HG03378 (cell line): Measurements from ENCODE around the gene TTC32.
"Not testable (repeated sequence)": the region's sequence is repeated elsewhere in the genome, so short reads cannot be mapped to it uniquely, and the experiment has no call there.

Experiments
- ATAC-seq: cut with Tn5 transposase; IDR thresholded peaks from one replicate; pipeline ENCODE4 v1.9.1; 2021; ENCODE audit warnings: mild to moderate bottlenecking, moderate library complexity; ENCODE audit not compliant: unreplicated experiment

The TTC32 gene

DNA sequence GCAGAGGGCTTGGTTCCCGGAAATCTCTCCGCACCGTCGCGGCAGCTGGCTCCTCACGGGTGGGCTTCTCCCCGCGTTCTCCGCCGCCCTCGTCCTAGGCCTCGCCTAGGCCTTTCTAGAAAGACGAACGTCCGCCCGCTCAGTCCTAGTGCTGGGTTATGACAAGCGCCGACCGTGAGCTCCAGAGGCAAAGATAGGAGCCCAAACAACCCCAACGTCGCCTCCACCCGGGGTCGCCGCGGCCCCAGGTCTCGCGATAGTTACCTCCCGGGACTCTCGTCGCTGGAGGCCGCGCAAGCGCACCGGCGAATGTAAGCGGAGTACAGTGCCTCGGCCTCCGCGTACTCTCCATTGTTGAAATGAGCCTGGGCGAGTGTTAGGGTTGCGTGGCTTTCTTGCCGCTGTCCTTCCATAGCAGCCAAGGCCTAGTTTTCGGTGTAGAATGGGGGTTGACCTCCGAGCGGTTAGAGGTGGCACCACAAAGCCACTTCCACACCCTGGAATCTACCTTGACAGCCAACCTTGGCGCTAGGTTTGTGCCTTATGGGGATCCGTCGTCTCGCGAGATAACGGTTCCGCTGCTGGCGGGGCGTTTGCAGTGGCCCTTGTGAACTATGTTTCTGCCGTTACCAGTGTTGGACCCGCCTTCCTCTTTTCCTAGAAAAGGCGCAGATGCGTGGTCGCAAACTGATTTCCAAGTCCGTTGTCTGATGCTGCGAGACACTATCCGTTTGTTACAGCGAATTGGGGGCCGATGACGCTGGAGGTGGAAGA lies at the start of gene TTC32:
Gene TTC32, minus strand, starts transcription at position 542 of the 774 bp plus-strand sequence. Its CDS starts 129 bp downstream, at position 413.
- peak; percentile 74 for ATAC-seq

DNA sequence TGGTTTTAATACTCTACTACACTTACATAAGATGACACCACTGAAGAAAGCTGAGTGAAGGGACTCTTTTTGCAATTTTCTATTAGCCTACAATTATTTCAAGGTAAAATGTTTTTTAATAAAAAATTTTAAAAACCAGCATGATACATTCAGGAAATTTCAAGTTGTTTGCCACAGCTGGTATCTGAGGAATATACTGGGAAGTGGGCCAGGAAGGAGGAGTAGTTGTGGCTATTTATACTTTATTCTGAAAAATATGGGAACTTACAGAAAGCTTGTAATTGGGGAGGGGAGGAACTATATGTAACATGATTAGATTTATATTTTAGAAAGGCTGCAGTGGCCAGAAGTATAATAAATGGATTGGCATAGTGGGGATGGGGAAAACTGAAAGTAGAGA lies 47.3 kb upstream of the TTC32 start:
- ATAC-seq: no peak

DNA sequence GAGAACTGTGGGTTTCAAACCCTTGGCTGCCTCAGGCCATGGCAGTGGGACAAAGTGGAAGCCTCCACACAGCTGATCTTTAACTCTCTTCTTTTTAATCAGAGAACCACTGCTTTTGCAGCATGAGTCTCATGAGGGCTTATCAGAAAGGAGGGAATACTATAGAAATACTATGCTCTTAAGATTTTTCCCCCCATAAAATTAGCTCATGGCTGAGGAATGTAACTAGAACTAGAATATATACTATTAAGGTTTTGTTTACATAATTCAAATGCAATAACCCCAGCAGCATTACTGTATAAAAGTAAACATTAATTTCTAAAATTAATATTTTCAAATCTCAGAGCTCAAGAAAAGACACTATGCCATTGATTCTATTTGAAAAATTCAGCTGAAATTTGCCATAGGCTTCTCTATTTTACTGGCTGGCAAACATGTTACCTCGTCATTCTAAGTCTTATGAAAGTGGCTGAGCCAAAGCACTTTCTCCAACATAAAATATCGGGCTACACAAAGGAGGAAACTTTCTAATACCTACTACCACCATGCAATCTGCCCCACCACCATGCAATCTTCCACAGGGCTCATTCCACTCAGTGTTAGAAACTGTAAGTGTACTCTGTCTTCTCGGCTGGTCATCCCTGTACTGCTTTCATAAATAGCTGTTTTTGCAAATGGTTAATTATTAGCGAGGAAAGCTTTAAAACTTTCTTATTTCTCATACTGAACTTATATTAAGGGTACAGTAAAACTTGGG lies 45.6 kb upstream of the TTC32 start:
- no peak for ATAC-seq

DNA sequence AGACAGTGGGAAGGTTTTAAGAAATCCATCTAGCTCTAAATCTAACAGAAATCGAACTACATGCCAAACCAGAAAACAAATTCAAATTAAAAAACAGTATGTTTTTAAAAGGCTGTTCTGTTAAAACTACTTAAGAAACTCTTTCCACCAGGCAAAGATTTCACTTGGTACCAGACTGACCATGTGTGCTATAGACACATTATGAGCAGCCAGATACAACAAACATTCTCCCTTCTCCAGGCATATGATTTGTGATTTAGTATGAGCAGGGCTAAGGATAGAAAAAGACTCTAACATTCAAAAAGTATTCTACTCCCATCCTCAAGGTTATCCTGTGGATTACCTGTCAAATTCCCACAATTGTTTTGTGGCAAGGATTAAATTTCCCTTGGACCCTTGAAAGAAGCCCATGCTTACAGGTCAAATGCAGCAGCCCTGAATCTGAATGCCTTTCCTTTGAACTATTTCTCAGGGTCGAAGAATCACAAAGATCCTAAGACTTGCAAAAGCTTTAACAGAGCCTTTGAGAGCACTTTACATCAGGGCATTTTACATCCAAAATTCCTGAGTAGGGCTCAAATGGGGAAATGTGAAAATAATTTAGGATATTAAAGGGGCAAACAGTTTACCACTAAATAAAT lies 42.5 kb upstream of the TTC32 start:
- no peak for ATAC-seq

DNA sequence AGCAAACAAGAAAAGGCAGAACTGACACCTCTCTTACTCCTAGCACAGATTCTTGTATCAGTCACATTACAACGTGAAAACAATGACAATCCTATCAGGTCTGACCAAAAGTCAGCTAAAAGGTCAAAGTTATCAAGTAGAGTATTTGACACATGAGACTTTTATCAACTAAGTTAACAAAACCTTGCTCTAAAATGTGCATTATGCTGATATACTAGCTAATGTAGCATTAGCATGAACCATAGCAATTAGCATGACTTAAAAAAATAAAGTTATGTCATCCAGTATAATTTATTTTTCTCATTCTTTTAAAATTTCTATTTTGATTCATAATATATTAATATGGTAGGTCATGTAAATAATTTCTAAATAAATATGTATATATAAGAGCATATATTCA lies 41.4 kb upstream of the TTC32 start:
- ATAC-seq: no peak

DNA sequence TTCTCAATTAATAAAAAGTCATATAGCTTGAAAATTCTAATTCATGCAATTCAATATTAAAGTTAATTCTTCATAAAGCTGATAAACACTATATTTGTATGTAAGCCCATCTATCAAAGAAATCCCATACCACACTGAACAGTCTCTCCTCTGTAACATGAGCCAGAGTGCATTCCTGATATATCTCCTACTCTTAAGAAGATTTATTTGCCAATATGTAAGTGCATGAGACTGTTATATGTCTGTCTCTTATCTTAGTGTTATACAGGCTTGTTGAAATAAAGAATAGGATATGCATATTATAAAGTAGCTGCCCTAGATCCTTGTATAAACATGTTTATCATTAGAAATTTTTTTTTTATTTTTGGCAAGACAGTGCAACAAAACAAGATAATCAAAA lies 40.4 kb upstream of the TTC32 start:
- ATAC-seq: no peak

DNA sequence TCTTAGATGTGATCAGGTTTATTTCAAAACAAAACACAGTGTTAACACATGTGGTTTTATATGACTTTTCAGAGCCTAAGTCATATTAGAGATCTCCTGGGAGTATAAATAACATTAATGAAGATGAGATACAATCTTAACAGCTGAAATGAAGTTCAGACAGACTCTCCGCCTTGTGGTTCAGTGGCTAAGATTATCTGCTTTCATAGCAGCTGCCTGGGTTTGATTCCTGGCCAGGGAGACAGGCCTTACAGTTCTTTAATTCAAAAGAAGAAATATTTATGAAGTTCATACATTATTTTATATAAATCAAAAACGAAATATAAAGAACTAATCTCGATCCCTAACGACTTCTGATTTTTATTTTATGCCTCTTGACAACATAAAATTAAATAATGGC lies 35.2 kb upstream of the TTC32 start:
- no peak for ATAC-seq

DNA sequence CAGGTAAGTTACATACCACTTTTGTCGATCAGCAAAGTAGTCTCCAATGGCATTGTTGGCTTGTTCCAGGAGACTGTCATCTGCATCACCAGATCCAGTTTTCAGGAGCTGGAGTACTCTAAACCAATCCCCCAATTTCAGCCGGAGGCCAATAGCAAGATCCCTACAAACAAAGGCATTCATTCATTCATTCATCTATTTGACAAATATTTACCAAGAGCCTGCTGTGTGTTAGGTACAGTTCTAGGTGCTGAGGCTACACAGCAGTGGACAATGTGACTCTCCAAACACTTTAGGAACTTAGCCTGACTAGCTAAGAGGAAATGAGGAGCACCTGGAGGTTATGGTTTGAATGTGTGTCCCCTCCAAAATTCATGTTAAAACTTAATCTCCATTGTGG lies 34.4 kb upstream of the TTC32 start:
- ATAC-seq: no peak

DNA sequence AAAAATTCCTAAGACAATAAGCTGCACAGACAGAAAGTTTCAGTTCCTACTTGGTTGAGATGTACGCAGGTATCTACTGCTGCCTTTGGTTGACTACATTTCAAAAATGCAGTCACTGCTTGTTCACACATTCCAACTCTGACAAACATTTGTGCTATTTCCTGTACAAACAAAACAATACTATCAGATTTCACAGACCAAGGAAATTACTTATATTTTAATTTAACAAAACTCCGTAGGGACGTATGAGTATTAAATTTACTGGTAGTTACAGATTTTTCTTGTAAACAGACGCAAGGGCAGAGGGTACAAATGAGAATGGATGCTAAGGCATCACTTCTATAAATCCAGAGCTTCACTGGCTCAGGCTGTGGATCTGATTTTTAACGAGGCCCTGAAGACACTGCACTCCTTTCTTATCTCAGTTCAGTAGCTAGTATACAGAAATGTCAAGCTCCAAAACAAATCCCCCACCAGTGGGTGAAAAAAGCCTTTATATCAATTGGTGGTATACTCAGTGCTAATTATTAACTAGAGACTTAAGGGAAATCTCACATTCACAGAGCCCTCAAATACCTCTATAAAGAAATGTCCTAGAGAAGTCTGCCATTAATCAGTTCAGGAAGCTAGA lies 31.7 kb upstream of the TTC32 start:
- peak; percentile 71 for ATAC-seq

DNA sequence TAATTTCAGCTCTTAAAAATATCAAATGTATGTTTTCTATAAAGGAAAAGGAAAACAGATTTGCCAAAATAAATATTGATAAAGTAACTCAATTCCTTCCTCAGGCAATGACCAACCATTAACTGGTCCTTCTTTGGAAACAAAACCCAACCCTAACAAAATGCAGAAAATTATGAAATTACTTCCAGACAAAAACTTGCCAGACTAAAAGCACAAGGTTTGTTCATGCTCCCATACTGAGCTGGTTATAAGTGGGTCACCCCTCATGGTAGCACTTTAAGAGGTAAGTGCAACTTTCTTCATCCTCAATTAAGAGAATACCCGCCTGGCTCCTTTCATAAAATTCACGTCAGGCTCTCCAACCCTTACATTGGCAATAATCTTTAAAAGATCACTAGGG lies 31.1 kb upstream of the TTC32 start:
- peak; percentile 18 for ATAC-seq

DNA sequence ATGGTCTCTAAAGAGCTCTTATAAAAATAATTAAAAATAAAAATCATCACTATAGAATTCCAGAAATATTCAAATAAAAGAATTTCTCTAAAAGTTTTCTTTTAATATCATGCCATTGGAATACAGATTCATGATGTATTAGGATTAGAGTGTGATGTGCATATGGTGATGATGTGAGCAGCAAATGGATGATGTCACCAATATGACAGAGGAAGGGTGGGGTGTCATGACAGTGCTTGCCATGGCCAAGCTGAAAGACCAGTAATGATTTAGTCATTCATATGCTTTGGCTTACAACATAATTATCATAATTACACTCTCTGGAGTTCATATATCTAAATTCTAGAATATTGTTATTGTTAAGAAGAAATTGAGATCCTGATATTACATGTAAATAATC lies 27.4 kb upstream of the TTC32 start:
- ATAC-seq: no peak

DNA sequence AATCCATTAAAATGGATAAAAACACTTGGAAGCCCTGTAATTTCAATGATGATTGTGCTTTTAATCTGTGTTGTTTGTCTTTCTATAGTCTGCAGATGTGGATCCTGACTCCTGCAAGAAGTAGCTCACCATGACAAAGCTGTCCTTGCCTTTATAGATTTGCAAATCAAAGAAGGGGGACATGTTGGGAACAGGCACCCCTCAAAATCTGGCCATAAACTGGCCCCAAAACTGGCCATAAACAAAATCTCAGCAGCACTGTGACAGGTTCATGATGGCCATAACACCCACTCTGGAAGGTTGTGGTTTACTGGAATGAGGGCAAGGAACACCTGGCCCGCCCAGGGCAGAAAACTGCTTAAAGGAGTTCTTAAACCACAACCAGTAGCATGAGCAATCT lies 26.0 kb upstream of the TTC32 start:
- not testable (repeated sequence) for ATAC-seq

DNA sequence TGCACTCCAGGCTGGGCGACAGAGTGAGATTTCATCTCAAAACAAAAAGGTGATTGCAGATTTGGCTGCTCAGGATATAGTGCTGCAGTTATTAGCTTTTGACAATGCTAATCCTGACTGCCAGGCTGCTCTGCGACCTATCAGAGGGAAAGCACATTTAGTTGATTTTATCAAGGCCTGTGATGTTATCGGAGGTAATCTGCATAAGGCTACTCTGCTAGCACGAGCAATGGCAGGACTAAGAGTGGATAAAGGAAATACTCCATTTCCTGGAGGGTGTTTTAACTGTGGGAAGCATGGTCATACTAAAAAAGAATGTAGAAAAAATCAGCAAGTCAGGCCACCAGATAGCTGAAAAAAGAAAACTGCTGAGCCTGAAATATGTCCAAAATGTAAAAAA lies 22.7 kb upstream of the TTC32 start:
- not testable (repeated sequence) for ATAC-seq

DNA sequence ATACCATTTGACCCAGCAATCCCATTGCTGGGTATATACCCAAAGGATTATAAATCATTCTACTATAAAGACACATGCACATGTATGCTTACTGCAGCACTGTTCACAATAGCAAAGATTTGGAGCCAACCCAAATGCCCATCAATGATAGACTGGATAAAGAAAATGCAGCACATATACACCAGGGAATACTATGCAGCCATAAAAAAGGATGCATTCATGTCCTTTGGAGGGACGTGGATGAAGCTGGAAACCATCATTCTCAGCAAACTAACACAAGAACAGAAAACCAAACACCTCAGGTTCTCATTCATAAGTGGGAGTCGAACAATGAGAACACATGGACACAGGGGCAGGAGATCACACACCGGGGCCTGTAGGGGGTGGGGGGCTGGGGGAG lies 20.4 kb upstream of the TTC32 start:
- ATAC-seq: not testable (repeated sequence)

DNA sequence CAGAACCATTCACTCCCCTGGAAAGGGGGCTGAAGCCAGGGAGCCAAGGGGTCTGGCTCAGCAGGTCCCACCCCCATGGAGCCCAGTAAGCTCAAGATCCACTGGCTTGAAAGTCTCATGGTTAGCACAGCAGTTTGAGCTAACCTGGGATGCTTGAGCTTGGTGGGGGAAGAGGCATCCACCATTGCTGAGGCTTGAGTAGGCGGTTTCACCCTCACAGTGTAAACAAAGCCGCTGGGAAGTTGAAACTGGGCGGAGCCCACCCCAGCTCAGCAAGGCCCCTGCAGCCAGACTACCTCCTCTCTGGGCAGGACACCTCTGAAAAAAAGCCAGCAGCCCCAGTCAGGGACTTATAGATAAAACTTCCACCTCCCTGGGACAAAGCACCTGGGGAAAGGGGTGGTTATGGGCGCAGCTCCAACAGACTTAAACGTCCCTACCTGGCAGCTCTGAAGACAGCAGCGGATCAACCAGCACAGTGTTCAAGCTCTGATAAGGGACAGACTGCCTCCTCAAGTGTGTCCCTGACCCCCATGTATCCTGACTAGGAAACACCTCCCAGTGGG lies 14.7 kb upstream of the TTC32 start:
- no peak for ATAC-seq

DNA sequence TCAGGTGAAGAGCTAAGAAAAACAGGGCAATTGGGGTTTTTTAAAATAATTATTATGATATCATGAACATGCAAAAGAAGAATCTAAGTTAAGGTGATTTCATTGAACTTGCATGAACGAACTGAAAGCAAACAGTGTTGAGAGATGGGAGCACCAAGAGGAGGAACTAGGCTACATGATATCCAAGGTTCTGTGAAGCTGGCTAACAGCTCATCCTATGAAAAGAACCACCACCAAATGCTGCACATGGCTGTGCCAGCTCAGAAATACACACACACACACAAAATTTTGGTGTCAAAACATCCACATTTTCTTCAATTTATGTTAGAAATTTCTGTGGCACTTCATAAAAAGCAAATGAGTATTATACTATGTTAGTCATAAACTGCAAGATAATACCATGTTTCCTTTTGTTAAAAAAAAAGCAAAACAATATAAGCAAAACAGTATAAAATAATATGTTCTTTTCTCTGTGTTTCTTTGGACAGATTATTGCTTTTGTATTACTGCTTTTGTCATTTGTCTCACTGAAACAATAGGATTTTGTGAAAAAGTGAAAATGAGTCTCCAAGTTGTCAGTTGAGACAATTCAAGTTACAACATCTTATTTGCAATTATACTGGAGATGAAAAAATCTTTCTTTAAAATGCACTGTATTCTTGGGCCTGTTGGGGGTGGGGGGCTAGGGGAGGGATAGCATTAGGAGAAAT lies 12.6 kb upstream of the TTC32 start:
- ATAC-seq: no peak

DNA sequence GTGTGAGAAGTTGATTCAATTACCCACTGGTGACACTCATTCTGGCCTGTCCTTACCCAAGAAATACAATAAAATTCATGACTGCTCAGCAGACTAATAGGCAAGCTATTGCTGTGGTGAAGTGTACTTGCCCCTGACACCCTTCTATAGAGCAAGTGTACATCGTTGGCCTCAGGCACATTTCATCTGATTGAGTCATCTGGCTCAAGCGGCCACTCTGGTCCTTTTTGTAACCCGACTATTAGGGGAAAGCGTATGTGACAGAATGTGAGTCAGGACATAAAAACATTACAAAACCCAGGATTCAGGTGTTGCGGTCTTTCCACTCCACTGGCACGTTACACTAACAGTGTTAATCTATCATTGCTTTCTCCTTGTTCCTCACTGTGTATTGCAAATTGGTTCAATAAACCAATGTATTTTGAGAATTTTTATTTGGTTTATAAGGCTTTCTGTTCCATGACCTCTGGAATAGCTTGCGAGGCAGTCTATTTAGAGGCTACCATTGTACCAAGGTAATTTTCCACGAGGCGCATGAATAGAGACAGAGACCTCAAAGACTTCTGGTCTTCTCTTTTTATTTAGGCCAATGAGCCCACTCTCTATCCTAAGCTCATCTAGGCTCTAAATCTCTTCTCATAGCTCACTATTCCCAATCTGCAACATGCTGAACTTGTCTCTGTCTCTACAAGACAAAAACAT lies 10.2 kb upstream of the TTC32 start:
- ATAC-seq: no peak

DNA sequence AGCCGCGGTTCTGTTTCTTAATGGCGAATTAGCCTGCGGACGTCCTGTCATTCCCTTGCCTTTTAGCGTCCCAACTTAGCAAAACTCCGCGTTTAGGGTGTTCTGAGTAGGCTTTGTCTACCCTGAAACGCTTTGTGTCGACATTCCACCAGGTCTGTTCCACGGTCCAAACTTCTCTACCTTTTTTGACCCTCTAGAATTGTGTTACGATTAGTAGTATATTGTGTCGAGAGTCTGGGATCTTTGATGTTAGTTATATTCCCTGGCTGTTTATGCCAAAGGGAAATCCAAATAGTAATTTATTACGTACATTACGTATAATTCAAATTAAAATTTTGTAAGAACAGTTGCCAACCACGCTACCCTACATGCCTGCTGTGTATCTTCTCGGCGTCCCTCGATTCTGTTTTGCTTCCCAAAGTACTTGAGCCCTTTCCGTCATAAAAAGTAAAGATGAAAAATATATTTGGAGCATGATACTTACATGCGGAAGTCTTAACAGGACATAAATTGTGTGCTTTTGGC lies 495 bp upstream of the TTC32 start:
- ATAC-seq: peak; percentile 7

DNA sequence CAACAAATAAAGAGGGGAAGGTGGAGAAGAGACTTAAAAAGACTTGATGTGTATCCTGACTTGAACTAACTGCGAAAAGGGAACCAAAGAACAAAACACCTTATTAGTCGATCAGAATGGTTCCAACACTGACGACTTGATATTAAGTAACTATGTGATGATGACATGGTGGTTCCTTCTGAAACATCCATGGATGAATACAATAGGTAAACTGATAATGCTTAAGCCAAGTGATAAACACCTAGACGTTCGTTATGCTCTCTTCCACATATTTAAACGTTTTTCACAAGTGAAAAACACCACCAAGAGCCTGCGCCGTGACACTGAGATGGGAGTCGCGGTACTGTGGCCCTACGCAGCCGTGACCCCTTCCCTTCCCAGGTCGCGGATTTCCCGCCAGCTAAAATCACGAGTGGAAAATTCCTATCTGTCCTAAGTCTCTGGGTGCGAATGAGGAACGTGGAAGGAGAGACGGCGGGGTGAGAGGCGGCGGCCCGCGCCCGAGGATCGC lies 797 bp downstream of the TTC32 start:
- no peak for ATAC-seq
